Muscle of leg (tissue), 11 donors: ENCODE results near the gene BAZ2B. TPM values are rescaled to one million over a fixed set of nuclear protein-coding genes. Genes with fewer than 3 reads are reported as not detected.
A peak's percentile ranks its signal among the peaks of the same experiment; 100 is the strongest.

Experiments used
- DNase-seq: peaks from one replicate; pipeline ENCODE4 v3.0.0; 2013
- H3K27ac ChIP-seq: one replicate; pipeline ENCODE4 v1.5.1; 2013; ENCODE audit warnings: mild to moderate bottlenecking, low read length, control low read depth
- H3K27me3 ChIP-seq: one replicate; pipeline ENCODE4 v1.6.1; 2013; ENCODE audit warnings: low read length; ENCODE audit not compliant: control insufficient read depth, insufficient read depth
- H3K36me3 ChIP-seq: one replicate; pipeline ENCODE4 v1.6.1; 2013; ENCODE audit warnings: low read length; ENCODE audit not compliant: control insufficient read depth, insufficient read depth
- H3K4me1 ChIP-seq: one replicate; pipeline ENCODE4 v1.6.1; 2013; ENCODE audit warnings: low read length; ENCODE audit not compliant: control insufficient read depth, insufficient read depth
- H3K4me3 ChIP-seq: one replicate; pipeline ENCODE4 v1.5.1; 2013; ENCODE audit warnings: low read length, control low read depth
- H3K9me3 ChIP-seq: replicated peaks from 2 replicates; pipeline ENCODE4 v1.6.1; 2013; ENCODE audit warnings: low read depth, low read length; ENCODE audit not compliant: control insufficient read depth
- WGBS: methylation state at CpG from one replicate; pipeline ENCODE4 v1.1.5; 2013; ENCODE audit warnings: missing lambda C conversion rate; ENCODE audit not compliant: insufficient coverage; 5-methylcytosine and 5-hydroxymethylcytosine counted together
- polyA plus RNA-seq, 8 donors: library from polyadenylated mRNA; unstranded; fragments of 120-200 nt; gene quantifications; one replicate each; pipeline versions ENCODE4 v1.2.1 to v1.2.3, GENCODE V29; 2013; ENCODE audit warnings: inconsistent platforms in 1 of 8, low replicate concordance in 1 of 8; ENCODE audit not compliant: insufficient read length in 8 of 8, insufficient read depth in 1 of 8
- total RNA-seq: library from RNA; stranded (reverse); fragments of 120-200 nt; gene quantifications from one replicate; pipeline ENCODE4 v1.2.4, GENCODE V29; 2013

Gene BAZ2B
- total and polyA plus RNA-seq, 9 donors = 20.8 to 60.5 (median 33.6) TPM

GRCh38 chr2:159617100-159617499, 752 bp upstream of the BAZ2B start:
- Histone ChIP-seq H3K27ac (peak overlapping the region; percentile 98), H3K9me3 (no peaks in the 10 kb centered on the region), H3K27me3 (no peaks in the 10 kb centered on the region), H3K4me3 (peak overlapping the region; percentile 81), H3K4me1 (peaks cover 5% of the 10 kb centered on the region), H3K36me3 (no peaks in the 10 kb centered on the region)
- peak; percentile 43 for DNase-seq
- no CpG with 5 or more reads among the region's 4 CpGs for WGBS

GRCh38 chr2:159615367-159616285, 722 bp downstream of the BAZ2B start:
- peaks cover 5% of the 10 kb centered on the region for H3K4me1 ChIP-seq
- no peaks in the 10 kb centered on the region for H3K27me3 ChIP-seq
- H3K9me3 ChIP-seq = no peaks in the 10 kb centered on the region
- peak overlapping the region; percentile 98 for H3K27ac ChIP-seq
- H3K36me3 ChIP-seq = no peaks in the 10 kb centered on the region
- H3K4me3 ChIP-seq = peak overlapping the region; percentile 81
- under 1% methylated on average over 49 of the region's 66 CpGs for WGBS
- peak; percentile 98 for DNase-seq

GRCh38 chr2:159614534-159615366, 1.6 kb downstream of the BAZ2B start:
- no peaks in the 10 kb centered on the region for H3K36me3 ChIP-seq
- peak; percentile 95 for DNase-seq
- H3K27me3 ChIP-seq = no peaks in the 10 kb centered on the region
- peak overlapping the region; percentile 98 for H3K27ac ChIP-seq
- peak overlapping the region; percentile 81 for H3K4me3 ChIP-seq
- peaks cover 5% of the 10 kb centered on the region for H3K4me1 ChIP-seq
- WGBS = 0% methylated on average over 5 of the region's 16 CpGs
- no peaks in the 10 kb centered on the region for H3K9me3 ChIP-seq

GRCh38 chr2:159613651-159614285, 2.6 kb downstream of the BAZ2B start:
- peak; percentile 73 for DNase-seq
- peak overlapping the region; percentile 98 for H3K27ac ChIP-seq
- no peaks in the 10 kb centered on the region for H3K27me3 ChIP-seq
- peak overlapping the region; percentile 81 for H3K4me3 ChIP-seq
- peaks cover 5% of the 10 kb centered on the region for H3K4me1 ChIP-seq
- H3K9me3 ChIP-seq = no peaks in the 10 kb centered on the region
- WGBS = no CpG with 5 or more reads among the region's 1 CpG
- H3K36me3 ChIP-seq = no peaks in the 10 kb centered on the region

- H3K9me3 ChIP-seq = no peaks in the 10 kb centered on the region
- no peak overlapping the region for H3K4me3 ChIP-seq
- peak overlapping the region; percentile 98 for H3K27ac ChIP-seq
- no peaks in the 10 kb centered on the region for H3K36me3 ChIP-seq
- peaks cover 5% of the 10 kb centered on the region for H3K4me1 ChIP-seq
- no peak for DNase-seq
- no peaks in the 10 kb centered on the region for H3K27me3 ChIP-seq
- no CpG with 5 or more reads among the region's 1 CpG for WGBS
Measured at GRCh38 chr2:159613091-159613490, 3.3 kb downstream of the BAZ2B start.

GRCh38 chr2:159612255-159612901, 4.0 kb downstream of the BAZ2B start:
- Histone ChIP-seq H3K27me3 (no peaks in the 10 kb centered on the region), H3K36me3 (no peaks in the 10 kb centered on the region), H3K27ac (peak overlapping the region; percentile 98), H3K4me1 (peaks cover 2% of the 10 kb centered on the region), H3K9me3 (no peaks in the 10 kb centered on the region), H3K4me3 (no peak overlapping the region)
- WGBS = no CpG with 5 or more reads among the region's 1 CpG
- peak; percentile 69 for DNase-seq

- Histone ChIP-seq H3K27me3 (no peaks in the 10 kb centered on the region), H3K4me3 (no peak overlapping the region), H3K36me3 (no peaks in the 10 kb centered on the region), H3K27ac (peak overlapping the region; percentile 64), H3K9me3 (no peaks in the 10 kb centered on the region), H3K4me1 (peaks cover 2% of the 10 kb centered on the region)
- peak; percentile 71 for DNase-seq
- no CpG with 5 or more reads among the region's 4 CpGs for WGBS
Measured at GRCh38 chr2:159609811-159610549, 6.4 kb downstream of the BAZ2B start.

- Histone ChIP-seq H3K27ac (no peak overlapping the region), H3K4me3 (no peak overlapping the region), H3K4me1 (peaks cover 2% of the 10 kb centered on the region), H3K9me3 (no peaks in the 10 kb centered on the region), H3K36me3 (no peaks in the 10 kb centered on the region), H3K27me3 (no peaks in the 10 kb centered on the region)
- 60% methylated on average over 1 of the region's 1 CpG for WGBS
- DNase-seq = no peak
Measured at GRCh38 chr2:159608723-159609308, 7.5 kb downstream of the BAZ2B start.

GRCh38 chr2:159608108-159608507, 8.2 kb downstream of the BAZ2B start:
- Histone ChIP-seq H3K27me3 (no peaks in the 10 kb centered on the region), H3K4me3 (no peak overlapping the region), H3K9me3 (no peaks in the 10 kb centered on the region), H3K4me1 (peaks cover 2% of the 10 kb centered on the region), H3K27ac (no peak overlapping the region), H3K36me3 (no peaks in the 10 kb centered on the region)
- no CpG with 5 or more reads among the region's 6 CpGs for WGBS
- DNase-seq = no peak
